GM12875 (cell line): ENCODE measurements around the gene PARVB.

Source experiments
- H3K4me3 ChIP-seq: one replicate; pipeline ENCODE4 v1.5.1; 2011; ENCODE audit warnings: low read depth, low read length, control low read depth
- CTCF ChIP-seq: IDR thresholded peaks from 2 replicates; pipeline ENCODE4 v1.5.1; 2011; ENCODE audit warnings: low read depth, mild to moderate bottlenecking, control low read depth, inconsistent platforms, low read length, moderate library complexity, borderline replicate concordance; ENCODE audit not compliant: insufficient read depth

The PARVB gene

GRCh38 chr22:44159811-44160210 lies 135.7 kb downstream of the PARVB start:
- TF ChIP-seq CTCF: no peak
- H3K4me3 ChIP-seq: no peak overlapping the region

GRCh38 chr22:44160421-44160820 lies 136.3 kb downstream of the PARVB start:
- no peak for TF ChIP-seq CTCF
- no peak overlapping the region for H3K4me3 ChIP-seq

GRCh38 chr22:44161673-44162072 lies 137.6 kb downstream of the PARVB start:
- no peak overlapping the region for H3K4me3 ChIP-seq
- no peak for TF ChIP-seq CTCF

- H3K4me3 ChIP-seq: no peak overlapping the region
- TF ChIP-seq CTCF: no peak
Measured at GRCh38 chr22:44162960-44163359, 138.9 kb downstream of the PARVB start.

- no peak for TF ChIP-seq CTCF
- no peak overlapping the region for H3K4me3 ChIP-seq
Measured at GRCh38 chr22:44163536-44163935, 139.4 kb downstream of the PARVB start.

- TF ChIP-seq CTCF: no peak
- no peak overlapping the region for H3K4me3 ChIP-seq
Measured at GRCh38 chr22:44164031-44164430, 139.9 kb downstream of the PARVB start.

GRCh38 chr22:44165286-44165874 lies 141.3 kb downstream of the PARVB start:
- no peak overlapping the region for H3K4me3 ChIP-seq
- no peak for TF ChIP-seq CTCF
